ENCODE measurements around the gene CTCFL. TPM values are rescaled to one million over a fixed set of nuclear protein-coding genes. Genes with fewer than 3 reads are reported as not detected.
"Not testable (repeated sequence)": the region's sequence is repeated elsewhere in the genome, so short reads cannot be mapped to it uniquely, and the experiment has no call there.

Gene CTCFL
- total and polyA plus RNA-seq, 2 donors (not counting 1 experiment from before 2014, with no cell fraction given), result not detected

GRCh38 chr20:57474205-57474604 lies 50.7 kb downstream of the CTCFL start:
- peaks cover 3% of the 10 kb centered on the region for H3K27me3 ChIP-seq (ENCODE audit: control insufficient read depth, insufficient read depth, low read length)
- H3K4me1 ChIP-seq (ENCODE audit: control insufficient read depth, extremely low read depth, insufficient read depth, low read length), result no peaks in the 10 kb centered on the region
- no peaks in the 10 kb centered on the region for H3K79me2 ChIP-seq (ENCODE audit: control insufficient read depth, insufficient read depth, low read length)
- TF ChIP-seq CTCF (conservative IDR thresholded peaks at IDR 0.05 in 1 of 2, IDR thresholded peaks at IDR 0.05 in 1 of 2; ENCODE audit: low read depth in 1 of 2, low read length in 2 of 2), result no peak
- no peak for TF ChIP-seq EZH2 (IDR thresholded peaks at IDR 0.05; ENCODE audit: low read length, missing control alignments)
- H3K4me3 ChIP-seq (replicated peaks in 1 of 4; ENCODE audit: control extremely low read depth in 1 of 4, insufficient read depth in 1 of 4, low read depth in 3 of 4, low read length in 4 of 4), result no peak overlapping the region
- no peak overlapping the region for H2AFZ ChIP-seq (ENCODE audit: low read length)
- H3K4me2 ChIP-seq (ENCODE audit: extremely low read depth, insufficient read depth, low read length), result no peak overlapping the region
- no peaks in the 10 kb centered on the region for H3K36me3 ChIP-seq (ENCODE audit: control insufficient read depth, insufficient read depth, low read length)
- no peak for DNase-seq (ENCODE audit: low read depth in 2 of 2)
- no peaks in the 10 kb centered on the region for H3K9me3 ChIP-seq (ENCODE audit: control insufficient read depth, insufficient read depth, low read depth, low read length)
- H3K9ac ChIP-seq (ENCODE audit: insufficient read depth, low read length), result no peak overlapping the region
- H3K27ac ChIP-seq (ENCODE audit: insufficient read depth, low read length), result no peak overlapping the region
- H4K20me1 ChIP-seq (ENCODE audit: control insufficient read depth, extremely low read depth, insufficient read depth, low read length), result no peaks in the 10 kb centered on the region

- H3K4me3 ChIP-seq (replicated peaks in 1 of 4; ENCODE audit: control extremely low read depth in 1 of 4, insufficient read depth in 1 of 4, low read depth in 3 of 4, low read length in 4 of 4), result no peak overlapping the region
- no peak overlapping the region for H3K9ac ChIP-seq (ENCODE audit: insufficient read depth, low read length)
- H3K9me3 ChIP-seq (ENCODE audit: control insufficient read depth, insufficient read depth, low read depth, low read length), result no peaks in the 10 kb centered on the region
- no peak overlapping the region for H2AFZ ChIP-seq (ENCODE audit: low read length)
- H4K20me1 ChIP-seq (ENCODE audit: control insufficient read depth, extremely low read depth, insufficient read depth, low read length), result no peaks in the 10 kb centered on the region
- no peaks in the 10 kb centered on the region for H3K36me3 ChIP-seq (ENCODE audit: control insufficient read depth, insufficient read depth, low read length)
- no peak overlapping the region for H3K27ac ChIP-seq (ENCODE audit: insufficient read depth, low read length)
- no peak overlapping the region for H3K4me2 ChIP-seq (ENCODE audit: extremely low read depth, insufficient read depth, low read length)
- H3K4me1 ChIP-seq (ENCODE audit: control insufficient read depth, extremely low read depth, insufficient read depth, low read length), result no peaks in the 10 kb centered on the region
- no peaks in the 10 kb centered on the region for H3K79me2 ChIP-seq (ENCODE audit: control insufficient read depth, insufficient read depth, low read length)
- peak in 1 of 2 donors; percentile 11 for DNase-seq (ENCODE audit: low read depth in 2 of 2)
- peaks cover 3% of the 10 kb centered on the region for H3K27me3 ChIP-seq (ENCODE audit: control insufficient read depth, insufficient read depth, low read length)
- TF ChIP-seq CTCF (conservative IDR thresholded peaks at IDR 0.05 in 1 of 2, IDR thresholded peaks at IDR 0.05 in 1 of 2; ENCODE audit: low read depth in 1 of 2, low read length in 2 of 2) (no peak), EZH2 (IDR thresholded peaks at IDR 0.05; ENCODE audit: low read length, missing control alignments) (no peak)
These were observed 51.5 kb downstream of the CTCFL start for GRCh38 chr20:57473246-57474048.

- H3K9ac ChIP-seq (ENCODE audit: insufficient read depth, low read length); H3K79me2 ChIP-seq (ENCODE audit: control insufficient read depth, insufficient read depth, low read length); H3K4me2 ChIP-seq (ENCODE audit: extremely low read depth, insufficient read depth, low read length); H4K20me1 ChIP-seq (ENCODE audit: control insufficient read depth, extremely low read depth, insufficient read depth, low read length); H3K36me3 ChIP-seq (ENCODE audit: control insufficient read depth, insufficient read depth, low read length); H3K4me3 ChIP-seq (replicated peaks in 1 of 4; ENCODE audit: control extremely low read depth in 1 of 4, insufficient read depth in 1 of 4, low read depth in 3 of 4, low read length in 4 of 4); H3K4me1 ChIP-seq (ENCODE audit: control insufficient read depth, extremely low read depth, insufficient read depth, low read length); H2AFZ ChIP-seq (ENCODE audit: low read length); H3K9me3 ChIP-seq (ENCODE audit: control insufficient read depth, insufficient read depth, low read depth, low read length); H3K27me3 ChIP-seq (ENCODE audit: control insufficient read depth, insufficient read depth, low read length); H3K27ac ChIP-seq (ENCODE audit: insufficient read depth, low read length); DNase-seq (ENCODE audit: low read depth in 2 of 2): not testable (repeated sequence)
These were observed 52.5 kb downstream of the CTCFL start for GRCh38 chr20:57472474-57472873.

All from fibroblast of lung (primary cell).